Activated CD8-positive, alpha-beta T cell treated with anti-CD3 and anti-CD28 coated beads for 36 hours (primary cell): ENCODE data around the gene MPDZ. TPM values are rescaled to one million over a fixed set of nuclear protein-coding genes. Genes with fewer than 3 reads are reported as not detected.

ENCODE experiments used
- ATAC-seq: fragments of 200-7000 bp; cut with Tn5 transposase; one replicate; pipeline ENCODE4 v1.10.0; 2021; ENCODE audit warnings: mild to moderate bottlenecking, moderate library complexity
- CTCF ChIA-PET: fragments of 350-600 bp; sonication (Branson Sonifier 250); formaldehyde crosslinking; loops from one replicate; lab custom pipeline; 2021; ENCODE audit warnings: antibody characterized with exemption; lab: Charles Lee
- POLR2A ChIA-PET: fragments of 350-600 bp; sonication (Branson Sonifier 250); formaldehyde crosslinking; loops from one replicate; lab custom pipeline; 2021; ENCODE audit warnings: antibody characterized with exemption; lab: Charles Lee
- DNase-seq: peaks from one replicate; pipeline ENCODE4 v3.0.0-alpha.2; 2020
- H3K27ac Mint-ChIP-seq: one replicate; pipeline ENCODE4 v1.8.0; 2021; ENCODE audit warnings: mild to moderate bottlenecking, mixed read lengths
- H3K27me3 Mint-ChIP-seq: one replicate; pipeline ENCODE4 v1.8.0; 2021; ENCODE audit warnings: mixed read lengths
- H3K36me3 Mint-ChIP-seq: one replicate; pipeline ENCODE4 v1.8.0; 2021; ENCODE audit warnings: low read depth, mixed read lengths
- H3K4me1 Mint-ChIP-seq: one replicate; pipeline ENCODE4 v1.8.0; 2021; ENCODE audit warnings: low read depth, mixed read lengths
- H3K4me3 Mint-ChIP-seq: one replicate; pipeline ENCODE4 v1.8.0; 2021; ENCODE audit warnings: mild to moderate bottlenecking, moderate library complexity, mixed read lengths
- H3K9me3 Mint-ChIP-seq: one replicate; pipeline ENCODE4 v1.8.0; 2021; ENCODE audit warnings: mixed read lengths
- CTCF ChIP-seq: fragments of 200-600 bp; IDR thresholded peaks from one replicate; pipeline ENCODE4 v1.8.0; 2022; ENCODE audit warnings: antibody characterized with exemption, mild to moderate bottlenecking
- intact Hi-C: fragments of 100-400 bp; cut with micrococcal nuclease; formaldehyde crosslinking; loops from one replicate; pipeline ENCODE4 v1.10.0; 2022
- total RNA-seq, 2 experiments: library from RNA; stranded (reverse); gene quantifications; one replicate each; pipeline ENCODE4 v1.2.3, GENCODE V29; 2021

The MPDZ gene
- total RNA-seq, 2 experiments from 2014 or later, result not detected

- H3K27me3 Mint-ChIP-seq, result no peaks in the 10 kb centered on the region
- H3K27ac Mint-ChIP-seq, result no peak overlapping the region
- intact Hi-C loops, result no loop called here
- no peaks in the 10 kb centered on the region for H3K36me3 Mint-ChIP-seq
- no peaks in the 10 kb centered on the region for H3K4me1 Mint-ChIP-seq
- no peak for DNase-seq
- POLR2A ChIA-PET, result no interaction called here
- no peak for ATAC-seq
- H3K9me3 Mint-ChIP-seq, result peaks cover 3% of the 10 kb centered on the region
- TF ChIP-seq CTCF, result no peak
- H3K4me3 Mint-ChIP-seq, result no peak overlapping the region
- CTCF ChIA-PET, result no interaction called here
Measured at GRCh38 chr9:13205824-13206223, 73.7 kb downstream of the MPDZ start.

GRCh38 chr9:13190040-13190439 lies 89.5 kb downstream of the MPDZ start:
- ATAC-seq (no peak), DNase-seq (no peak)
- Mint-ChIP-seq H3K27ac (no peak overlapping the region), H3K27me3 (no peaks in the 10 kb centered on the region), H3K4me1 (no peaks in the 10 kb centered on the region), H3K4me3 (no peak overlapping the region), H3K36me3 (no peaks in the 10 kb centered on the region), H3K9me3 (peaks cover 11% of the 10 kb centered on the region)
- ChIA-PET POLR2A (no interaction called here), CTCF (no interaction called here)
- TF ChIP-seq CTCF, result no peak
- intact Hi-C loops, result no loop called here

- intact Hi-C loops, result no loop called here
- H3K4me1 Mint-ChIP-seq, result no peaks in the 10 kb centered on the region
- H3K4me3 Mint-ChIP-seq, result no peak overlapping the region
- H3K36me3 Mint-ChIP-seq, result no peaks in the 10 kb centered on the region
- ChIA-PET POLR2A (no interaction called here), CTCF (no interaction called here)
- H3K27ac Mint-ChIP-seq, result no peak overlapping the region
- peaks cover 11% of the 10 kb centered on the region for H3K9me3 Mint-ChIP-seq
- no peak for TF ChIP-seq CTCF
- no peaks in the 10 kb centered on the region for H3K27me3 Mint-ChIP-seq
- DNase-seq, result no peak
- ATAC-seq, result no peak
Measured at GRCh38 chr9:13189362-13189761, 90.1 kb downstream of the MPDZ start.

- Mint-ChIP-seq H3K27me3 (no peaks in the 10 kb centered on the region), H3K36me3 (no peaks in the 10 kb centered on the region), H3K9me3 (peaks cover 5% of the 10 kb centered on the region), H3K4me3 (no peak overlapping the region), H3K4me1 (no peaks in the 10 kb centered on the region), H3K27ac (no peak overlapping the region)
- no peak for DNase-seq
- ChIA-PET CTCF (no interaction called here), POLR2A (interaction anchor here (1.1 kb wide), 1 partner anchor 8 kb away, joined by 3 read pairs; no protein-coding TSS in a partner anchor)
- no peak for TF ChIP-seq CTCF
- no peak for ATAC-seq
- intact Hi-C loops, result no loop called here
Measured at GRCh38 chr9:13186774-13187173, 92.7 kb downstream of the MPDZ start.

GRCh38 chr9:13186091-13186490 lies 93.4 kb downstream of the MPDZ start:
- Mint-ChIP-seq H3K27ac (no peak overlapping the region), H3K36me3 (no peaks in the 10 kb centered on the region), H3K27me3 (no peaks in the 10 kb centered on the region), H3K4me3 (no peak overlapping the region), H3K4me1 (no peaks in the 10 kb centered on the region), H3K9me3 (peaks cover 5% of the 10 kb centered on the region)
- intact Hi-C loops, result no loop called here
- DNase-seq (no peak), ATAC-seq (no peak)
- CTCF ChIA-PET, result no interaction called here
- TF ChIP-seq CTCF, result no peak
- POLR2A ChIA-PET, result interaction anchor here (1.1 kb wide), 1 partner anchor 9 kb away, joined by 3 read pairs; no protein-coding TSS in a partner anchor
